ENCODE results near the gene TLE4.

TLE4 gene

DNA sequence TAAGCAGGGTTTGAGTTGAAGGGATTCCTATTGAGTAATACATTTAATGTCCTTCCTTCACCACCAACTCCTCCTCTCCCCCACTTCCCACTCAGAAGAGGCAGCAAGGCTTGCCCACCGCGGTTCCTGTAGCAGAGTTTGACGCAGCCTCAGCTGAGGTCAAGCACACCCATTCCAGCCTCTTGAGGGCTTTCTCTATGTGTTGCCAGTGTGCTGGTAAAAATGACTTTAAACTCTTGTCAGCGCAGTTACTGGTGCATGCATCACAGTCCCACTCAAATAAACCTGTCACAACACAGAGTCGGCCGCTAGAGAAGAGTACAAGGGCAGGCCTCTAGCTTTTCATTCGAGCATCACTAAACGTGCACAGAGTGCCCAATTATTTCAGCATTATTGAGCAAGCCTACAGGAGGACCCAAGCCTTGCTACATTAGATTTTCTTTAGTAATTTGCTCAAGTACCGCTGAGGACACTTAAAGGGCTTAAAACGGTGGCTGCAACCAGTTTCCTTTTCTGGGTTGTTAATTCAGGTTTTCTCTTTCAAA, 79.6 kb downstream of the TLE4 start:
- TF ChIP-seq GATA3 (IDR thresholded peaks at IDR 0.05; ENCODE audit: low read depth, low read length) (no peak), GATA2 (IDR thresholded peaks at IDR 0.05; ENCODE audit: low read depth, low read length) (no peak)

DNA sequence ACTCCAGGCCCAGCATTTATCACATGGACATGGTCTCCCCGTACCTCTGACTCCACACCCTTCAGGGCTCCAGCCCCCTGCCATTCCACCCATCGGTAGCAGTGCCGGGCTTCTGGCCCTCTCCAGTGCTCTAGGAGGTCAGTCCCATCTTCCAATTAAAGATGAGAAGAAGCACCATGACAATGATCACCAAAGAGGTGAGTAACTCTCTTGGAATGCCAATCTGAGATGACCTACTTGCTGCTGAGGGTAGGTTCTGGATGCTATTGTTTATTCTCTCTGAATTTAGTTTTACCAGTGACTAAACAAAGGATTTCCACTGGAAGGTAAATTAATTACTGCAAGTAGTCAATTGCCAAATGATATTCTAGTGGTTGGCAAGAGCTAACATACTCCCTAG, 80.8 kb downstream of the TLE4 start:
- TF ChIP-seq GATA3 (IDR thresholded peaks at IDR 0.05; ENCODE audit: low read depth, low read length) (no peak), GATA2 (IDR thresholded peaks at IDR 0.05; ENCODE audit: low read depth, low read length) (no peak)

DNA sequence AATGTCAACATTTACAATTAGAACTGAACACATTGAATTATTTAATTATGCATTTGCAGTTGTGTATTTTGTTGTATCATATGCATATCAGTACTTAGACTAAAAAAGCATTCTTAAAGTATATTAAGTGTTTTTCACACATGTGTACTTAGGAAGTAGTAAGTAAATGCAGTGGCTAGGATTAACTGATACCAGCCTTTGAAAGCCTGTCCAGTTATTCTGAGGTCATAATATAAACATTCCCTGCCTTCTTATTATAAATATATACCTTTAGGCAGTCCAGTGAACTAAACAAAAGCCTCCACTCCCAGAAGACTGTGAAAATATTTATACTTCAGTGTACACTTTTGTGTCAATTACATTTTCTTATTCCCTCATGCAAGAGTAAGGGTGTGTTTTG, 83.8 kb downstream of the TLE4 start:
- TF ChIP-seq GATA3 (IDR thresholded peaks at IDR 0.05; ENCODE audit: low read depth, low read length): no peak
- no peak for TF ChIP-seq GATA2 (IDR thresholded peaks at IDR 0.05; ENCODE audit: low read depth, low read length)

DNA sequence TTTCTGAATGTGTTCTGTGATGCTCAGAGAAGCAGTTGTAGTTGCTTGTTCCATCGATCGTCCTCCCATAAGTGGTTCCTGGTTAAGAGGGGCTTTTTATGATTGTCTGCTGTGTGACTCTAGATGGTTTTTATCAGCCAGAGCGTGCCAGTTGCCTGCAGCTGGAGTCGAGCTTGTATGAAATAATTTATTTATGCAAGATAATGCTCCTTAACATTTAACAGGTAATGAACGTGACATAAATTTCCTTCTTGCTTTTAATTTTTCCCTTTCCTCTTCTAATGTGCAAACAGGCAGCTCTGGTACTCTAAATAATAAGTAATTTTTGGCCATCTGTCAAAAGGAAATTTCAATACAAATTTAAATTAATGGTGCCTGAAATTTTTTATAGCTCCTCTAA, 84.4 kb downstream of the TLE4 start:
- TF ChIP-seq GATA3 (IDR thresholded peaks at IDR 0.05; ENCODE audit: low read depth, low read length): 0 out of 2 replicates have a peak, but pooled peaks have one; percentile 29
- TF ChIP-seq GATA2 (IDR thresholded peaks at IDR 0.05; ENCODE audit: low read depth, low read length): peak; percentile 78

DNA sequence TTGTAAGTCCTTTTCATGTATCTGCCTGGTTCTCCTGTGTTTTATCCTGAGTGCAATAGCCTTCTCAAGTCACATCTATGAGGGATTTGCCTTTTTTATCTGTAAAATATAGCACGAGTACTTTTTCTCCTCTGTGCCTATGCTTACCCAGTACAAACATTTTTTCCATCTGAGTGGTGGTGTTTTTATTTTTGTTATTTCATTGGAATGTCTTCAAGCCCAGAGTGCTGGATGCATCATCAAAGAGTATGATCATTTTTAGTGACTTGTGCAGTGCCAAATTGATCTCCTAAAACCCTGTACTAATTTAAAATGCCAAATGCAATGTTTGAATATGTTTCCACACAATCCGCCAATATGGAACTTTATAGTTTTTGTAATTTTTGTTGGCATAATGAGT, 86.1 kb downstream of the TLE4 start:
- TF ChIP-seq GATA2 (IDR thresholded peaks at IDR 0.05; ENCODE audit: low read depth, low read length) (no peak), GATA3 (IDR thresholded peaks at IDR 0.05; ENCODE audit: low read depth, low read length) (no peak)

DNA sequence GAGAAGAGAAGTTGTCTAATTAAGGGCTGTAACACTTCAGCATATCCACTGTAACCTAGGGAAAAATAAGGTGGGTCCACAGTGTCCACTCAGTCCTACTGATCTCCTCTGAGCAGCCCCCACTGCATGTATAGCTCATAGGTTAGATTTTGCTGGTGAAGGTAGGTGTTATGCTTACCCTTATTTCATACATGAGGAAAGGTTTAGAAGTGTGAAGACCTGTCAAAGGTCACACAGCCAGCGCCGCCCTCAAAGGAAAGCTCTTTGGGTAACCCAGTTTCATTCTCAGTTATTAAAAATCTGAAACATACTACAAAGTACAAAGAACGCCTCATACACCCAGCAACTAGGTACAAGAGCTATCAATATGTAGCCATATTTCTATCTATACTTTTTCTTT, 87.2 kb downstream of the TLE4 start:
- no peak for TF ChIP-seq GATA2 (IDR thresholded peaks at IDR 0.05; ENCODE audit: low read depth, low read length)

DNA sequence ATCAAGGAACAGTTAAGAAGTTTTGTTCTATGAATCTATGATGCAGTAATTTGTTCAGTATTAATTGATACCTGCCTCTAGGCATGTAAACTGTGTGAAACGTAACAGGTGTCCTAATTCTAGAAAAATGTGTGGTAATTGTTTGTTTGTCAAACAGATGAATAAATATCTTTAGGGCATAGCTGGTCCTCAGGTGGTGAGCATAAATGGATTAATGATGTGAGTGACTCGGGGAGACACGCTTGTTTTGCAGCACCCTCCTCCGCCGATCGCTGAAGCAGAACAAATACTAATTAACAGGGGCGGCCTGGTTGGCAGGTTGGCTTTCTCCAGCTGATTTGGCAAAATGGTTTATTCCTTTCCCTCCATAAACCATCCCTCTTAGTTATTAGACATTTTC, 88.8 kb downstream of the TLE4 start:
- no peak for TF ChIP-seq GATA3 (IDR thresholded peaks at IDR 0.05; ENCODE audit: low read depth, low read length)
- TF ChIP-seq GATA2 (IDR thresholded peaks at IDR 0.05; ENCODE audit: low read depth, low read length): no peak

DNA sequence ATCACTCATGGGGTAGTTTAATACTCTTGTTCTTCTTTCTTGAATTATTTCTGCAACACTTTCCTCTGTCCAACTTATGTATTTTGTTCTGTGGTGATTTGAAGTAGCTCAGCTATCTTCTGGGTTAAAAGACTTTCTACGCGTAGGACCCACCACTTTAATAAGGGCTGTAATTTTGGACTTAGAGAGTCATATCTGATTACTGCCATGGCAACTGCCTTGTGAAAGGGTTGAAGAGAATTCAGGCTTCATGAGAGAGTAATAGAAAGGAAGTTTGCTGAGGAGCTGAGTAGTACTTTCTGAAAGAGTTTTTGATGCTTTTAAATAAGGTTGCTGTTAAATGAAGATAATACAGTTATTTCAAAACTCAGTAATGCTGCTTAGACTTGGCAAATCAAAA, 89.5 kb downstream of the TLE4 start:
- TF ChIP-seq GATA2 (IDR thresholded peaks at IDR 0.05; ENCODE audit: low read depth, low read length): peak; percentile 44; the same call in 1 of the 2 replicates
- peak; percentile 70 for TF ChIP-seq GATA3 (IDR thresholded peaks at IDR 0.05; ENCODE audit: low read depth, low read length)

DNA sequence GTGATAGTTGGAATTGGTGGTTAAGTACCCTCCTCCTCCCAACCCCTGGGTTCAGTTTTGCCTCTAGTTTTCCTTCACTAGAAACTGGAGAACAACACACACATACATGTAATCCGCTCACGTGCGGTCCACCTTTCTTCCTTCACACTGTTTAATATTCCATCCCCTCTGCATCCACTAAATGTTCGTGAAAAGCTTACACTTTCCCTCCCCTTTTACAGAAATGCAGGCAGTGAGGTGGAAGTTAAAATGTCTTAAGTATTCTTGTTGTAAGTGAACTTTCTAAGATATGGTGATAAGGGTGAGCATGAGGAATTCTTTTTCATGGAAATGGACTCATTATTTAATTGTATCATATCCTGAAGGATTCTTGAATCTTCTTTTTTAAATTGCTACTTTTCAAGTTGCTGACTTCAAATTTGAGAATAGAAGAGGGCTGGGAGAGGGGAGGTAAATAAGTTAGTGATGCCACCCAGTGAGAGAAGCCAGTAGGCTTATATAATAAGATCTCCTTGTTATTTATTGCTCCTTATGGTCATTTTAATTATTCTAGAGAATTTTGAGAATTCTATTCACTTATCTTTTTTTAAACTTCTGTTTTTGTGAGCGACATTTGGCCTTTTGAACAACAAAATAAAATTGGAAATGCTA, 90.2 kb downstream of the TLE4 start:
- TF ChIP-seq GATA2 (IDR thresholded peaks at IDR 0.05; ENCODE audit: low read depth, low read length) (no peak), GATA3 (IDR thresholded peaks at IDR 0.05; ENCODE audit: low read depth, low read length) (no peak)

DNA sequence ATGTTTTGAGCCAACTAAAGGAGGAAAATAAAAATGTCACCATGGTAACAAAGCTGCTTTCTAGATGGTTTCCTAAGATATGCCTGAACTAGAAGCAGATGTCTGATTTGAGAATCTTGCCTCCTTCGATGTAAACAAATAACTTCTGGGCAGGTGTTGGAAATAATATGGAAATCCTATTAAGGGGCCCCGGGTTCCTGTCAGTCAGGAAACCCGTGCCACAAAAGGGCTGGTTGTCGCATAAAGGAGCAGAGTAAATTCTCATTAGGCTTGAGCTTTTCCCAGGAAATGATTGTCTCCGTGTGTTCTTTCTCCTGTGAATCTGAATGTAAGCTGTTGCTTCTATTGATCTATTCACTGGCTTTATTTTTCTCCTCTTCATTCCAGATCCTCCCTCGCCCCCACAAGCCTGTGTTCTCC, 90.8 kb downstream of the TLE4 start:
- TF ChIP-seq GATA2 (IDR thresholded peaks at IDR 0.05; ENCODE audit: low read depth, low read length): peak; percentile 76
- TF ChIP-seq GATA3 (IDR thresholded peaks at IDR 0.05; ENCODE audit: low read depth, low read length): peak; percentile 91

DNA sequence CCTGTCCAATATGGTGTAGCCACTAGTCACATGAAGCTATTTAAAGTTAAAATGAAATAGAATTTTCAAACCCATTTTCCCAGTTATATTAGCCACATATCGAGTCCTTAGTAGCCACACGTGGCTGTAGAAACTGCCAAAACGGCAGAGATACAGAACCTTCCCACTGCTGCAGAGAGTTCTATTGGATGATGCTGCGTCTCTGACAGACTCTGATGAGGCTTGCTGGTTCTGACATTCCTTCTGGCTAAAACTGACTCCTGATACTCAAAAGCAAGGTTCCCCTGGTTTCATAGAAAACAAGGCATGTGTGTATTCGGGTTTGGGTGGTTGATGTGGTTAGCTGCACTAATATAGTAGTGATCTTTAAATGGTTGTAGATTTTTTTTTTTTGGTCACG, 91.5 kb downstream of the TLE4 start:
- no peak for TF ChIP-seq GATA2 (IDR thresholded peaks at IDR 0.05; ENCODE audit: low read depth, low read length)
- TF ChIP-seq GATA3 (IDR thresholded peaks at IDR 0.05; ENCODE audit: low read depth, low read length): no peak

DNA sequence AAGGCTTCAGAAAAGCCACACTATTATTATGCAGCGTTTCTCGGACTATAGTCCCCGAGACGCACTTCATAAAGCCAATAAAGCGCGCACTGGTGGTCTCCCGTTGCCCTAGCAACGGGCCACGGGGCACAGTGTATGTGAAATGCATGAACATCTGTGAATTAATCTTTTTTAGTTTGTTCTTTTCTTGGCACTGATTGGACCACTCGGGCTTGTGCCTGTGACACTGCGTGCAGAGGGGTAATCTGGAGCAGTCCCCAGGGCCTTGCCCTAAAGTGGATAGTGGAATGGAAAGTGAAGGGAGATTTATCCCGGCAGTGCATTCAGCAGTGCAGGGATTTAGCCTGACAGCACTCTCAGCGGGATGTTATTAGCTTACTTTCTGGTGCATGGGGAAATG, 92.1 kb downstream of the TLE4 start:
- TF ChIP-seq GATA2 (IDR thresholded peaks at IDR 0.05; ENCODE audit: low read depth, low read length) (no peak; the same call in 1 of the 2 replicates), GATA3 (IDR thresholded peaks at IDR 0.05; ENCODE audit: low read depth, low read length) (no peak)

DNA sequence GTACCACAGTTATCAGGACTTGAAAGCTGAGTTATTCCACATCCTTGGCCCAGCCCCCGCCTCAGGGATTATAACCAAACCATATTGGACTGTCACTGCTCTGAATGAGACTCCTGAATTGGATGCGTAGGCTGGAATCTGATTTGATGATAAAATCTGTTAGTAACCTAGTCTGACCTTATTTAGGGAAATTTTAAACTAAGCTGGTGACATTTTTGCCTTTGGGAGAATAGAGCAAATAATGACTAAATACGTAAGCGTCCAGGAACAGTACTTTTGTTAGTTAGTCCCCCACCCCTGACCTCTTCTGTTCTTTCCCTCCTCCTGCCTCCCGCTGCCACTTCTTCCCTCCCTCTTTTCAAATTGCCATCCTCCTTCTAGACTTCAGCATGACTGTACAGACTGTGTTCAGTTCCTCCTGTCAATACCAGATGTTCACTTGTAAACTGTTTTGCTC, 92.6 kb downstream of the TLE4 start:
- TF ChIP-seq GATA3 (IDR thresholded peaks at IDR 0.05; ENCODE audit: low read depth, low read length): no peak
- TF ChIP-seq GATA2 (IDR thresholded peaks at IDR 0.05; ENCODE audit: low read depth, low read length): peak; percentile 45; the same call in 1 of the 2 replicates

DNA sequence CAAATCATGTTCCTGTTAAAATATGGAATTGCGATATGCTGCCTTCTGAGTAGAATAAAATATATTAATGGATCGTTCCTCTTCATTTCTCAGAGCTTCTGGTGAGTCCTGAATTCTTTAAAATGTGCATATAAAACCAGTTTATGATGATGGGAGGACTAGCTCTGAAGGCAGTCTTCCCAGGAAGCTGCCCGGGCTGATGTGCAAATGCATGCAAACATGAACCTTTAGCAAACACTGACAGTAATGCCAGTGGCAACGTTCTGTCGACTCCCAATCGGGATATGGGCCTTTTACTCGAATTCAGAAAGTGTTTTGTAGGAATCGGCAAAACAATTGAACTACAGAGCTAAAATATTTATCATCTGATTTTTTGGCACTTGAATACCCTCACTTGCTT, 93.6 kb downstream of the TLE4 start:
- TF ChIP-seq GATA3 (IDR thresholded peaks at IDR 0.05; ENCODE audit: low read depth, low read length): no peak

DNA sequence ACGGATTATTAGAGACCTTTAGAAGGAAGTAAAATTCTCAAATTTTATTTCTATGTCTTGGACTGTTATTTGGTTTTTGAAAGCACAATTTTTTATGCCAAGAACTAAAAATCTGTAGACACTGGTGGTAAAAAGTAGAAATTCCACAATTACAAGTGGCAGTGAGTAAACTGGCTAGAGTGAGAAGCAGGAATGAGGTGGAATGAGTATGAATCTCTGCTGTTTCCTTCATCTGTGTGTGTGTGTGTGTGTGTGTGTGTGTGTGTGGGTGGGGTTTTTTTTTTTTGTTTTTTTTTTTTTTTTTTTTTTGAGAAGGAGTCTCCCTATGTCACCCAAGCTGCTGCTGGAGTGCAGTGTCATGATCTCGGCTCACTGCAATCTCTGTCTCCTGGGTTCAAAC, 94.2 kb downstream of the TLE4 start:
- TF ChIP-seq GATA3 (IDR thresholded peaks at IDR 0.05; ENCODE audit: low read depth, low read length): no peak
- TF ChIP-seq GATA2 (IDR thresholded peaks at IDR 0.05; ENCODE audit: low read depth, low read length): no peak

Data from SH-SY5Y (cell line).